HepG2 (cell line): ENCODE measurements around the gene PA2G4. TPM values are rescaled to one million over a fixed set of nuclear protein-coding genes. Genes with fewer than 3 reads are reported as not detected.

Experiments used
- BCL6 ChIP-seq: IDR thresholded peaks from 2 replicates; pipeline ENCODE4 v1.6.1; 2016; ENCODE audit warnings: missing genetic modification reagents, missing compliant biosample characterization
- CHD2 ChIP-seq: IDR thresholded peaks from 2 replicates; pipeline ENCODE4 v1.6.1; 2011; ENCODE audit warnings: low read depth, low read length, improper control_type of control experiment
- HOXD1 ChIP-seq: sonication (generic); formaldehyde crosslinking; IDR thresholded peaks from 2 replicates; pipeline ENCODE4 v1.5.0; 2020; ENCODE audit warnings: missing genetic modification reagents
- NBN ChIP-seq: fragments of 450-650 bp; conservative IDR thresholded peaks from 2 replicates; pipeline ENCODE4 v1.6.1; 2017
- POGZ ChIP-seq: sonication (generic); formaldehyde crosslinking; IDR thresholded peaks from 2 replicates; pipeline ENCODE4 v1.4.0; 2020; ENCODE audit warnings: mild to moderate bottlenecking, missing genetic modification reagents
- SMC3 ChIP-seq: IDR thresholded peaks from 2 replicates; pipeline ENCODE4 v1.6.1; 2011; ENCODE audit warnings: low read length, improper control_type of control experiment
- SOX5 ChIP-seq: IDR thresholded peaks from 2 replicates; pipeline ENCODE4 v1.6.1; 2016; ENCODE audit warnings: borderline replicate concordance
- ZBTB7B ChIP-seq: sonication (generic); formaldehyde crosslinking; IDR thresholded peaks from 2 replicates; pipeline ENCODE4 v1.4.0; 2020; ENCODE audit warnings: missing genetic modification reagents
- ZC3H13 ChIP-seq: sonication (generic); formaldehyde crosslinking; IDR thresholded peaks from 2 replicates; pipeline ENCODE4 v1.8.1; 2023; ENCODE audit warnings: mild to moderate bottlenecking, missing genetic modification reagents, moderate library complexity
- ZMYM3 ChIP-seq: sonication (generic); formaldehyde crosslinking; IDR thresholded peaks from 2 replicates; pipeline ENCODE4 v1.5.1; 2020; ENCODE audit warnings: mild to moderate bottlenecking, missing genetic modification reagents
- ZNF143 ChIP-seq: sonication (generic); formaldehyde crosslinking; IDR thresholded peaks from 2 replicates; pipeline ENCODE4 v1.4.0; 2020; ENCODE audit warnings: missing genetic modification reagents
- ZNF274 ChIP-seq: sonication (generic); formaldehyde crosslinking; IDR thresholded peaks from 2 replicates; pipeline ENCODE4 v1.5.1; 2020; ENCODE audit warnings: mild to moderate bottlenecking, missing genetic modification reagents
- ZNF296 ChIP-seq: sonication (generic); formaldehyde crosslinking; conservative IDR thresholded peaks from 2 replicates; pipeline ENCODE4 v1.5.0; 2020; ENCODE audit warnings: mild to moderate bottlenecking, missing genetic modification reagents
- ZNF7 ChIP-seq: IDR thresholded peaks from 2 replicates; pipeline ENCODE4 v1.6.1; 2016; ENCODE audit warnings: missing biosample characterization, missing genetic modification reagents
- ZNF709 ChIP-seq: sonication (generic); formaldehyde crosslinking; IDR thresholded peaks from 2 replicates; pipeline ENCODE4 v1.5.0; 2020; ENCODE audit warnings: mild to moderate bottlenecking, missing genetic modification reagents
- ZNF724P ChIP-seq: sonication (generic); formaldehyde crosslinking; IDR thresholded peaks from 2 replicates; pipeline ENCODE4 v1.8.0; 2022; ENCODE audit warnings: missing genetic modification reagents, borderline replicate concordance
- ZNF773 ChIP-seq: sonication (generic); formaldehyde crosslinking; IDR thresholded peaks from 2 replicates; pipeline ENCODE4 v1.4.0; 2020; ENCODE audit warnings: missing genetic modification reagents, borderline replicate concordance
- polyA plus RNA-seq, 8 experiments: library from polyadenylated mRNA; depleted of rRNA in 3 of 8; stranded (reverse) in 7 of 8; unstranded in 1 of 8; fragments of >200 nt; fragmentation: Illumina TruSeq in 4 of 8; extraction: Trizol in 4 of 8; gene quantifications; 2 replicates each; pipeline versions ENCODE4 v1.2.1 to v1.2.3, GENCODE V29; 2011 to 2016; ENCODE audit warnings: low read depth in 4 of 8, missing spikeins in 1 of 8, mixed read lengths in 1 of 8; ENCODE audit not compliant: insufficient read depth in 1 of 8
- total RNA-seq, 5 experiments: library from RNA; depleted of rRNA; stranded (reverse); fragments of >200 nt; fragmentation: Illumina TruSeq; extraction: Trizol; gene quantifications; 2 replicates each; pipeline ENCODE4 v1.2.3, GENCODE V29; 2016; ENCODE audit warnings: low read depth in 1 of 5
- TF ChIP-seq, protein P1 (sequence below): sonication (generic); formaldehyde crosslinking; IDR thresholded peaks from 2 replicates; pipeline ENCODE4 v1.5.0; 2020; ENCODE audit warnings: mild to moderate bottlenecking, low read depth, missing genetic modification reagents, borderline replicate concordance
- TF ChIP-seq, protein P2 (sequence below): IDR thresholded peaks from 2 replicates; pipeline ENCODE4 v1.6.1; 2016; ENCODE audit warnings: mild to moderate bottlenecking, missing biosample characterization, missing genetic modification reagents
- TF ChIP-seq, protein P3 (sequence below): sonication (generic); formaldehyde crosslinking; IDR thresholded peaks from 2 replicates; pipeline ENCODE4 v1.4.0; 2020; ENCODE audit warnings: missing genetic modification reagents, borderline replicate concordance
- TF ChIP-seq, protein P4 (sequence below): IDR thresholded peaks from 2 replicates; pipeline ENCODE4 v1.6.1; 2016
- TF ChIP-seq, protein P5 (sequence below): sonication (generic); formaldehyde crosslinking; conservative IDR thresholded peaks from 2 replicates; pipeline ENCODE4 v1.4.0; 2020; ENCODE audit warnings: missing genetic modification reagents

Gene PA2G4
- total and polyA plus RNA-seq, 2 of the 13 experiments (the other 11 are each of a cell fraction or from before 2014, with no cell fraction given) = 147 to 240 TPM

DNA sequence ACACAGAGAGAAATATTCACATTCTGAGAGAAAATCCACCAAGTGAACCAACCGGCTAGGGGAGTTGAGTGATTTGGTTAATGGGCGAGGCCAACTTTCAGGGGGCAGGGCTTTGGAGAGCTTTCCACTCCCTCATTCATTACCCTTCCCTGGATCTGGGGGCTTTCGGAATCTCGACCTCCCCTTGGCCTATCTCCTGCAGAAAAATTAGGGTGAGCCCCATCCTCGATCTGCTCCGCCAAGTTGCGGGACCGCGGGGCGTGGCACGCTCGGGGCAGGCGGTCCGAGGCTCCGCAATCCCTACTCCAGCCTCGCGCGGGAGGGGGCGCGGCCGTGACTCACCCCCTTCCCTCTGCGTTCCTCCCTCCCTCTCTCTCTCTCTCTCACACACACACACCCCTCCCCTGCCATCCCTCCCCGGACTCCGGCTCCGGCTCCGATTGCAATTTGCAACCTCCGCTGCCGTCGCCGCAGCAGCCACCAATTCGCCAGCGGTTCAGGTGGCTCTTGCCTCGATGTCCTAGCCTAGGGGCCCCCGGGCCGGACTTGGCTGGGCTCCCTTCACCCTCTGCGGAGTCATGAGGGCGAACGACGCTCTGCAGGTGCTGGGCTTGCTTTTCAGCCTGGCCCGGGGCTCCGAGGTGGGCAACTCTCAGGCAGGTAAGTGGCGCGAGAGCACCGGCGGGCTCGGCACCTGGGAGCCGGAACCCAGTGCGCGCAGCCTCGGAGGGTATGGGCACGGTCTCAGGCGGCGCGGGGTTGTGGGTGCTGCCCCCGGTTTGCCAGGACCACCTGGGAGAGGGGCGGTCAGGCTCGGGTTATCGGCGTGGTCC lies 24.4 kb upstream of the PA2G4 start, which contains the start of gene ERBB3 (continued):
- TF ChIP-seq ZNF773 (CRISPR knock-in tag) = peak; percentile 21; the same call in 1 of the 2 replicates
- no peak for TF ChIP-seq SMC3
- 0 out of 2 replicates have a peak, but pooled peaks have one; percentile 13 for TF ChIP-seq BCL6 (CRISPR knock-in tag)
- TF ChIP-seq ZNF296 = no peak
- peak; percentile 62; the same call in 1 of the 2 replicates for TF ChIP-seq ZNF143 (CRISPR knock-in tag)
- TF ChIP-seq SOX5 = 0 out of 2 replicates have a peak, but pooled peaks have one; percentile 38
- no peak for TF ChIP-seq NBN
- no peak for TF ChIP-seq ZNF7 (CRISPR knock-in tag)
- peak; percentile 73; the same call in 1 of the 2 replicates for TF ChIP-seq ZBTB7B
- 0 out of 2 replicates have a peak, but pooled peaks have one; percentile 46 for TF ChIP-seq HOXD1
- TF ChIP-seq, protein P1, sequence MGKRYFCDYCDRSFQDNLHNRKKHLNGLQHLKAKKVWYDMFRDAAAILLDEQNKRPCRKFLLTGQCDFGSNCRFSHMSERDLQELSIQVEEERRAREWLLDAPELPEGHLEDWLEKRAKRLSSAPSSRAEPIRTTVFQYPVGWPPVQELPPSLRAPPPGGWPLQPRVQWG (CRISPR knock-in tag) = no peak
- peak; percentile 42; the same call in 1 of the 2 replicates for TF ChIP-seq ZMYM3 (CRISPR knock-in tag)
- peak; percentile 93 for TF ChIP-seq ZC3H13 (CRISPR knock-in tag)
- TF ChIP-seq, protein P2, sequence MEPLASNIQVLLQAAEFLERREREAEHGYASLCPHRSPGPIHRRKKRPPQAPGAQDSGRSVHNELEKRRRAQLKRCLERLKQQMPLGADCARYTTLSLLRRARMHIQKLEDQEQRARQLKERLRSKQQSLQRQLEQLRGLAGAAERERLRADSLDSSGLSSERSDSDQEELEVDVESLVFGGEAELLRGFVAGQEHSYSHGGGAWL = peak; percentile 85; the same call in 1 of the 2 replicates
- TF ChIP-seq ZNF724P (CRISPR knock-in tag) = no peak
- no peak; the same call in 1 of the 2 replicates for TF ChIP-seq POGZ (CRISPR knock-in tag)
- TF ChIP-seq, protein P3, sequence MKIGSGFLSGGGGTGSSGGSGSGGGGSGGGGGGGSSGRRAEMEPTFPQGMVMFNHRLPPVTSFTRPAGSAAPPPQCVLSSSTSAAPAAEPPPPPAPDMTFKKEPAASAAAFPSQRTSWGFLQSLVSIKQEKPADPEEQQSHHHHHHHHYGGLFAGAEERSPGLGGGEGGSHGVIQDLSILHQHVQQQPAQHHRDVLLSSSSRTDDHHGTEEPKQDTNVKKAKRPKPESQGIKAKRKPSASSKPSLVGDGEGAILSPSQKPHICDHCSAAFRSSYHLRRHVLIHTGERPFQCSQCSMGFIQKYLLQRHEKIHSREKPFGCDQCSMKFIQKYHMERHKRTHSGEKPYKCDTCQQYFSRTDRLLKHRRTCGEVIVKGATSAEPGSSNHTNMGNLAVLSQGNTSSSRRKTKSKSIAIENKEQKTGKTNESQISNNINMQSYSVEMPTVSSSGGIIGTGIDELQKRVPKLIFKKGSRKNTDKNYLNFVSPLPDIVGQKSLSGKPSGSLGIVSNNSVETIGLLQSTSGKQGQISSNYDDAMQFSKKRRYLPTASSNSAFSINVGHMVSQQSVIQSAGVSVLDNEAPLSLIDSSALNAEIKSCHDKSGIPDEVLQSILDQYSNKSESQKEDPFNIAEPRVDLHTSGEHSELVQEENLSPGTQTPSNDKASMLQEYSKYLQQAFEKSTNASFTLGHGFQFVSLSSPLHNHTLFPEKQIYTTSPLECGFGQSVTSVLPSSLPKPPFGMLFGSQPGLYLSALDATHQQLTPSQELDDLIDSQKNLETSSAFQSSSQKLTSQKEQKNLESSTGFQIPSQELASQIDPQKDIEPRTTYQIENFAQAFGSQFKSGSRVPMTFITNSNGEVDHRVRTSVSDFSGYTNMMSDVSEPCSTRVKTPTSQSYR (CRISPR knock-in tag) = peak; percentile 43; the same call in 1 of the 2 replicates
- TF ChIP-seq, protein P4, sequence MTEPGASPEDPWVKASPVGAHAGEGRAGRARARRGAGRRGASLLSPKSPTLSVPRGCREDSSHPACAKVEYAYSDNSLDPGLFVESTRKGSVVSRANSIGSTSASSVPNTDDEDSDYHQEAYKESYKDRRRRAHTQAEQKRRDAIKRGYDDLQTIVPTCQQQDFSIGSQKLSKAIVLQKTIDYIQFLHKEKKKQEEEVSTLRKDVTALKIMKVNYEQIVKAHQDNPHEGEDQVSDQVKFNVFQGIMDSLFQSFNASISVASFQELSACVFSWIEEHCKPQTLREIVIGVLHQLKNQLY (CRISPR knock-in tag) = no peak
- peak; percentile 73; the same call in 1 of the 2 replicates for TF ChIP-seq ZNF274 (CRISPR knock-in tag)
- TF ChIP-seq CHD2 = 0 out of 2 replicates have a peak, but pooled peaks have one; percentile 18
- TF ChIP-seq, protein P5, sequence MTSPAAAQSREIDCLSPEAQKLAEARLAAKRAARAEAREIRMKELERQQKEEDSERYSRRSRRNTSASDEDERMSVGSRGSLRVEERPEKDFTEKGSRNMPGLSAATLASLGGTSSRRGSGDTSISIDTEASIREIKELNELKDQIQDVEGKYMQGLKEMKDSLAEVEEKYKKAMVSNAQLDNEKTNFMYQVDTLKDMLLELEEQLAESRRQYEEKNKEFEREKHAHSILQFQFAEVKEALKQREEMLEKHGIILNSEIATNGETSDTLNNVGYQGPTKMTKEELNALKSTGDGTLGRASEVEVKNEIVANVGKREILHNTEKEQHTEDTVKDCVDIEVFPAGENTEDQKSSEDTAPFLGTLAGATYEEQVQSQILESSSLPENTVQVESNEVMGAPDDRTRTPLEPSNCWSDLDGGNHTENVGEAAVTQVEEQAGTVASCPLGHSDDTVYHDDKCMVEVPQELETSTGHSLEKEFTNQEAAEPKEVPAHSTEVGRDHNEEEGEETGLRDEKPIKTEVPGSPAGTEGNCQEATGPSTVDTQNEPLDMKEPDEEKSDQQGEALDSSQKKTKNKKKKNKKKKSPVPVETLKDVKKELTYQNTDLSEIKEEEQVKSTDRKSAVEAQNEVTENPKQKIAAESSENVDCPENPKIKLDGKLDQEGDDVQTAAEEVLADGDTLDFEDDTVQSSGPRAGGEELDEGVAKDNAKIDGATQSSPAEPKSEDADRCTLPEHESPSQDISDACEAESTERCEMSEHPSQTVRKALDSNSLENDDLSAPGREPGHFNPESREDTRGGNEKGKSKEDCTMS = no peak
- TF ChIP-seq ZNF709 (CRISPR knock-in tag) = peak; percentile 80
